Body of pancreas (tissue), 4 donors: ENCODE data around the gene DCLK2. TPM values are rescaled to one million over a fixed set of nuclear protein-coding genes. Genes with fewer than 3 reads are reported as not detected.

Experiments used
- ATAC-seq: fragments of 150-250 bp; one replicate; pipeline ENCODE4 v1.9.1; 2016
- DNase-seq, 4 donors: peaks; one replicate each; pipeline ENCODE4 v3.0.0-alpha.2; 2019
- H3K27ac ChIP-seq, 4 donors: fragments of 200-600 bp; sonication (generic); 1 replicate in 3 of 4; 2 replicates in 1 of 4; pipeline versions ENCODE4 v1.5.1 to v1.6.1; 2016 to 2019; ENCODE audit warnings: mild to moderate bottlenecking in 1 of 4, mixed read lengths in 1 of 4, moderate library complexity in 1 of 4
- H3K27me3 ChIP-seq, 2 donors: fragments of 200-600 bp; sonication (generic); one replicate each; pipeline ENCODE4 v1.6.0; 2016; ENCODE audit warnings: mild to moderate bottlenecking in 1 of 2
- H3K36me3 ChIP-seq, 2 donors: fragments of 200-600 bp; sonication (generic); replicated peaks in 1 of 2; 2 replicates each; pipeline ENCODE4 v1.5.1; 2016; ENCODE audit warnings: low read depth in 2 of 2; ENCODE audit not compliant: insufficient read depth in 1 of 2
- H3K4me1 ChIP-seq: fragments of 200-600 bp; sonication (generic); one replicate; pipeline ENCODE4 v1.6.0; 2016
- H3K4me3 ChIP-seq, 2 donors: fragments of 200-600 bp; sonication (generic); 1 replicate in 1 of 2; 2 replicates in 1 of 2; pipeline ENCODE4 v1.5.1; 2016 to 2019
- H3K9me3 ChIP-seq, 3 donors: fragments of 200-600 bp; sonication (generic); 1 replicate in 2 of 3; 2 replicates in 1 of 3; pipeline ENCODE4 v1.5.1; 2016
- CTCF ChIP-seq, 7 experiments: fragments of 450-650 bp in 4 of 7; fragments of 200-600 bp in 3 of 7; sonication (generic) in 3 of 7; IDR thresholded peaks; one replicate each; pipeline ENCODE4 v1.5.1; 2016 to 2019; ENCODE audit warnings: antibody characterized with exemption in 7 of 7
- POLR2A ChIP-seq, 3 donors: fragments of 450-650 bp; IDR thresholded peaks; one replicate each; pipeline ENCODE4 v1.6.1; 2016; ENCODE audit warnings: antibody characterized with exemption in 3 of 3, mild to moderate bottlenecking in 2 of 3
- WGBS, 2 donors: methylation state at CpG; one replicate each; pipeline ENCODE4 v1.1.5; 2017; 5-methylcytosine and 5-hydroxymethylcytosine counted together
- intact Hi-C: fragments of 100-400 bp; cut with DNase I; formaldehyde crosslinking; loops from one replicate; pipeline ENCODE4 v1.15.1; 2023
- total RNA-seq, 2 donors: library from RNA; depleted of rRNA; stranded (reverse); fragments of >200 nt; gene quantifications; one replicate each; pipeline ENCODE4 v1.1.0, GENCODE V29; 2016

The DCLK2 gene
- total RNA-seq, 2 donors from 2014 or later = 3.6 to 4.6 TPM

GRCh38 chr4:150280081-150280895 lies 202.0 kb downstream of the DCLK2 start:
- Histone ChIP-seq H3K36me3 (peaks cover 0 to 2% of the 10 kb centered on the region in 2 donors), H3K4me3 (no peak overlapping the region), H3K4me1 (no peaks in the 10 kb centered on the region), H3K27me3 (no peaks in the 10 kb centered on the region), H3K27ac (no peak overlapping the region), H3K9me3 (no peaks in the 10 kb centered on the region)
- WGBS, 2 donors = 79 to 85% methylated on average over 9 of the region's 9 CpGs
- TF ChIP-seq CTCF (IDR thresholded peaks at IDR 0.05) (no peak), POLR2A (IDR thresholded peaks at IDR 0.05) (no peak)
- DNase-seq (no peak), ATAC-seq (no peak)
- intact Hi-C loops = no loop called here

GRCh38 chr4:150280975-150281374 lies 202.7 kb downstream of the DCLK2 start:
- WGBS, 2 donors = 90 to 95% methylated on average over 8 of the region's 8 CpGs
- no peak overlapping the region for H3K27ac ChIP-seq
- peaks cover 0 to 2% of the 10 kb centered on the region in 2 donors for H3K36me3 ChIP-seq
- no peak for ATAC-seq
- H3K27me3 ChIP-seq = no peaks in the 10 kb centered on the region
- DNase-seq = no peak
- intact Hi-C loops = no loop called here
- no peak for TF ChIP-seq CTCF (IDR thresholded peaks at IDR 0.05)
- TF ChIP-seq POLR2A (IDR thresholded peaks at IDR 0.05) = no peak
- H3K4me1 ChIP-seq = no peaks in the 10 kb centered on the region
- no peaks in the 10 kb centered on the region for H3K9me3 ChIP-seq
- H3K4me3 ChIP-seq = no peak overlapping the region

- H3K9me3 ChIP-seq = no peaks in the 10 kb centered on the region
- H3K4me3 ChIP-seq = no peak overlapping the region
- ATAC-seq = no peak
- 81 to 86% methylated on average over 1 of the region's 1 CpG for WGBS, 2 donors
- H3K4me1 ChIP-seq = no peaks in the 10 kb centered on the region
- DNase-seq = no peak
- no peaks in the 10 kb centered on the region for H3K36me3 ChIP-seq
- H3K27ac ChIP-seq = no peak overlapping the region
- intact Hi-C loops = no loop called here
- H3K27me3 ChIP-seq = no peaks in the 10 kb centered on the region
- TF ChIP-seq CTCF (IDR thresholded peaks at IDR 0.05) (no peak), POLR2A (IDR thresholded peaks at IDR 0.05) (no peak)
These were observed 205.4 kb downstream of the DCLK2 start for GRCh38 chr4:150283689-150284088.

GRCh38 chr4:150286656-150287055 lies 208.4 kb downstream of the DCLK2 start:
- no peaks in the 10 kb centered on the region for H3K4me1 ChIP-seq
- WGBS, 2 donors = 79 to 89% methylated on average over 6 of the region's 6 CpGs
- H3K27ac ChIP-seq = no peak overlapping the region
- ATAC-seq (no peak), DNase-seq (no peak)
- TF ChIP-seq POLR2A (IDR thresholded peaks at IDR 0.05) (no peak), CTCF (IDR thresholded peaks at IDR 0.05) (no peak)
- no peaks in the 10 kb centered on the region for H3K9me3 ChIP-seq
- intact Hi-C loops = no loop called here
- no peaks in the 10 kb centered on the region for H3K27me3 ChIP-seq
- H3K4me3 ChIP-seq = no peak overlapping the region
- H3K36me3 ChIP-seq = no peaks in the 10 kb centered on the region

GRCh38 chr4:150289198-150289597 lies 211.0 kb downstream of the DCLK2 start:
- no peak for ATAC-seq
- intact Hi-C loops = no loop called here
- no peak for DNase-seq

More at GRCh38 chr4:150289198-150289597, 211.0 kb downstream of the DCLK2 start:
- Histone ChIP-seq H3K4me3 (no peak overlapping the region), H3K4me1 (no peaks in the 10 kb centered on the region), H3K9me3 (no peaks in the 10 kb centered on the region), H3K27ac (no peak overlapping the region), H3K27me3 (no peaks in the 10 kb centered on the region), H3K36me3 (no peaks in the 10 kb centered on the region)
- 79 to 84% methylated on average over 2 of the region's 2 CpGs for WGBS, 2 donors
- no peak for TF ChIP-seq CTCF (IDR thresholded peaks at IDR 0.05)
- TF ChIP-seq POLR2A (IDR thresholded peaks at IDR 0.05) = no peak
